ENCODE data around the gene RAB30.

RAB30 gene

DNA sequence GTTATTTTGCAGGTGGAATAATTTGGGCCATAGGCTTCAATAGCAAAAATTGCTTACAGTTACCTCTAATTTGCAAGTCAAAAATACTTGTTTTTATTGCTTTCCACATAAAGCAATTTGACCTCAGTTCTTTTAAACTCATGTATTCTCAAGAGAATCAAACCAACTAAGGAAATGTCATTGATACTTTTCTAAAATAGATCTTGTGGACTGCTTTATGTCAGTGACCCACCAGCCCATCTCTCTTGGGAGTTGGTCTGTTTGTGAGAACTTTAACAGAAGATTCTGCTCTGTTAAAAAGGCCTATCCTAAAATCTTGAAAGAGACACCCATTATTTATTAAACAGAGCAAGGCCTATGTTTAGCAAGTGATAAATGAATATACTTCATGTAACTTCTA lies 94.9 kb downstream of the RAB30 start:
- no peaks in the 10 kb centered on the region for H3K79me2 ChIP-seq (ENCODE audit: insufficient read depth, low read length)
- H3K9ac ChIP-seq (ENCODE audit: low read length) = no peak overlapping the region
- H4K20me1 ChIP-seq (ENCODE audit: low read depth, low read length) = no peaks in the 10 kb centered on the region
- H2AFZ ChIP-seq (ENCODE audit: low read depth, low read length, severe bottlenecking) = no peak overlapping the region
- H3K4me2 ChIP-seq (ENCODE audit: low read depth, low read length, poor library complexity, severe bottlenecking) = no peak overlapping the region
- no peaks in the 10 kb centered on the region for H3K9me2 ChIP-seq (replicated peaks; ENCODE audit: insufficient read depth, low read length)
- no peaks in the 10 kb centered on the region for H3K9me3 ChIP-seq (ENCODE audit: insufficient read depth, low read length)
- peaks cover 44% of the 10 kb centered on the region for H3F3A ChIP-seq (ENCODE audit: insufficient read depth)
- no peaks in the 10 kb centered on the region for H3K27me3 ChIP-seq (ENCODE audit: low read length)
- H3K36me3 ChIP-seq (ENCODE audit: low read length) = peaks cover 26% of the 10 kb centered on the region; the same call in 1 of the 2 replicates
- TF ChIP-seq, protein P1, sequence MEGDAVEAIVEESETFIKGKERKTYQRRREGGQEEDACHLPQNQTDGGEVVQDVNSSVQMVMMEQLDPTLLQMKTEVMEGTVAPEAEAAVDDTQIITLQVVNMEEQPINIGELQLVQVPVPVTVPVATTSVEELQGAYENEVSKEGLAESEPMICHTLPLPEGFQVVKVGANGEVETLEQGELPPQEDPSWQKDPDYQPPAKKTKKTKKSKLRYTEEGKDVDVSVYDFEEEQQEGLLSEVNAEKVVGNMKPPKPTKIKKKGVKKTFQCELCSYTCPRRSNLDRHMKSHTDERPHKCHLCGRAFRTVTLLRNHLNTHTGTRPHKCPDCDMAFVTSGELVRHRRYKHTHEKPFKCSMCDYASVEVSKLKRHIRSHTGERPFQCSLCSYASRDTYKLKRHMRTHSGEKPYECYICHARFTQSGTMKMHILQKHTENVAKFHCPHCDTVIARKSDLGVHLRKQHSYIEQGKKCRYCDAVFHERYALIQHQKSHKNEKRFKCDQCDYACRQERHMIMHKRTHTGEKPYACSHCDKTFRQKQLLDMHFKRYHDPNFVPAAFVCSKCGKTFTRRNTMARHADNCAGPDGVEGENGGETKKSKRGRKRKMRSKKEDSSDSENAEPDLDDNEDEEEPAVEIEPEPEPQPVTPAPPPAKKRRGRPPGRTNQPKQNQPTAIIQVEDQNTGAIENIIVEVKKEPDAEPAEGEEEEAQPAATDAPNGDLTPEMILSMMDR (IDR thresholded peaks at IDR 0.05; ENCODE audit: insufficient read depth, low read length, poor library complexity, severe bottlenecking) = no peak
- no peak for TF ChIP-seq EZH2phosphoT487 (conservative IDR thresholded peaks at IDR 0.05; ENCODE audit: low read length)
- H3K27ac ChIP-seq (ENCODE audit: low read depth, low read length) = 0 out of 2 replicates have a peak overlapping the region, but pooled peaks have one; percentile 6
- no peak overlapping the region for H3K4me3 ChIP-seq (ENCODE audit: insufficient read depth, low read length, poor library complexity, severe bottlenecking)

DNA sequence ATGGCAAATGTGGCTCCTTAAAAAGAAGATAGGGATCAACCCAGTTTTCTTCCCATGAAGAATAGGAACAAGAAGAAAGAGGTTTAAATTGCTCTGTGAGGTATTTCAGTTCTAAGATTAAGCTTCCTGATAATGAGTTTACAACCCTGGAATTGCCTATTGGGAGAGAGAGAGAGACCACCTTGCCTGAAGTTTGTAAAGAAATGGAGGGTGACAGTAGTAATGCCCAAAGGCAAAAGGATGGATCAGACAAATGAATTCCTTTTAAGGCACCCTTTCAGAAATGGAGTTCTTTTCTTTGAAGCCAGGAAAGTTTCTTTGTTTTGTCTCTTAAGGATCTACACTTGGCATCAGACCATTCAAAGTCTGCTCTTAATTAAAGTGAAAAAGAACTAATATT lies 95.8 kb downstream of the RAB30 start:
- Histone ChIP-seq H3K79me2 (ENCODE audit: insufficient read depth, low read length) (no peaks in the 10 kb centered on the region), H3K9me2 (replicated peaks; ENCODE audit: insufficient read depth, low read length) (no peaks in the 10 kb centered on the region), H3K27ac (ENCODE audit: low read depth, low read length) (peak overlapping the region; percentile 10; the same call in 1 of the 2 replicates), H2AFZ (ENCODE audit: low read depth, low read length, severe bottlenecking) (no peak overlapping the region), H3F3A (ENCODE audit: insufficient read depth) (peaks cover 44% of the 10 kb centered on the region), H4K20me1 (ENCODE audit: low read depth, low read length) (no peaks in the 10 kb centered on the region), H3K9ac (ENCODE audit: low read length) (no peak overlapping the region), H3K4me3 (ENCODE audit: insufficient read depth, low read length, poor library complexity, severe bottlenecking) (no peak overlapping the region), H3K9me3 (ENCODE audit: insufficient read depth, low read length) (no peaks in the 10 kb centered on the region), H3K27me3 (ENCODE audit: low read length) (no peaks in the 10 kb centered on the region), H3K36me3 (ENCODE audit: low read length) (peaks cover 17% of the 10 kb centered on the region; the same call in 1 of the 2 replicates), H3K4me2 (ENCODE audit: low read depth, low read length, poor library complexity, severe bottlenecking) (no peak overlapping the region)
- no peak for TF ChIP-seq EZH2phosphoT487 (conservative IDR thresholded peaks at IDR 0.05; ENCODE audit: low read length)
- TF ChIP-seq, protein P1 (IDR thresholded peaks at IDR 0.05; ENCODE audit: insufficient read depth, low read length, poor library complexity, severe bottlenecking) = no peak

DNA sequence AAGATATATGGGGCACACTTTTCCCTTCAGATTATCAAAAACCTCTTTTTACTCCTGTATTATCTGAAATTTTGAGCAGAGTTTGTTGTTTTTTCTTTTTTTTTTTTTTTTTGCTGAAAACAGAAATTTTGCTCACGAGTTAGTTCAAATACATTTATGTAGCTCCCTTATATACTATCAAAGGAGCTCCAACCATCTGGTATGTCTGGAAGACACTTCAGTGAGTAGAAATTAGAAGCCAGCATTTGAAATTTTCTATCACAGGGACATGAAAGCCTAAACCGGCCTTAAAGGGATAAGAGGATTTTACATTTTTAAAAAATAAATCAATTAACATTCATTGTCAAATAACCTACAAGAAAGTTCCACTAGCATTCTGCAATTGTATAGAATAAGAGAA lies 96.8 kb downstream of the RAB30 start:
- H2AFZ ChIP-seq (ENCODE audit: low read depth, low read length, severe bottlenecking) = no peak overlapping the region
- H3F3A ChIP-seq (ENCODE audit: insufficient read depth) = peaks cover 44% of the 10 kb centered on the region
- no peak overlapping the region for H3K4me2 ChIP-seq (ENCODE audit: low read depth, low read length, poor library complexity, severe bottlenecking)
- no peak overlapping the region for H3K4me3 ChIP-seq (ENCODE audit: insufficient read depth, low read length, poor library complexity, severe bottlenecking)
- no peaks in the 10 kb centered on the region for H4K20me1 ChIP-seq (ENCODE audit: low read depth, low read length)
- TF ChIP-seq, protein P1 (IDR thresholded peaks at IDR 0.05; ENCODE audit: insufficient read depth, low read length, poor library complexity, severe bottlenecking) = no peak
- no peak for TF ChIP-seq EZH2phosphoT487 (conservative IDR thresholded peaks at IDR 0.05; ENCODE audit: low read length)
- peaks cover 13% of the 10 kb centered on the region; the same call in 1 of the 2 replicates for H3K36me3 ChIP-seq (ENCODE audit: low read length)
- no peaks in the 10 kb centered on the region for H3K9me2 ChIP-seq (replicated peaks; ENCODE audit: insufficient read depth, low read length)
- no peaks in the 10 kb centered on the region for H3K79me2 ChIP-seq (ENCODE audit: insufficient read depth, low read length)
- no peaks in the 10 kb centered on the region for H3K9me3 ChIP-seq (ENCODE audit: insufficient read depth, low read length)
- H3K9ac ChIP-seq (ENCODE audit: low read length) = no peak overlapping the region
- H3K27me3 ChIP-seq (ENCODE audit: low read length) = no peaks in the 10 kb centered on the region
- peak overlapping the region; percentile 10; the same call in 1 of the 2 replicates for H3K27ac ChIP-seq (ENCODE audit: low read depth, low read length)
